PC-3 (cell line): Measurements from ENCODE around the gene LAYN. TPM values are rescaled to one million over a fixed set of nuclear protein-coding genes. Genes with fewer than 3 reads are reported as not detected.

Experiments
- ATAC-seq: fragments of 200-7000 bp; cut with Tn5 transposase; 2 replicates; pipeline ENCODE4 v1.9.1; 2020; ENCODE audit warnings: mild to moderate bottlenecking, moderate library complexity
- BruUV-seq: library from RNA; stranded (reverse); fragments of 400-500 nt; replicated peaks from 2 replicates; lab custom pipeline; 2021; lab: Mats Ljungman, UMichigan
- CTCF ChIA-PET: fragments of 300-600 bp; sonication (Branson Sonifier 250); formaldehyde crosslinking; loops from one replicate; lab custom pipeline; 2022; ENCODE audit warnings: antibody characterized with exemption; lab: Charles Lee
- POLR2A ChIA-PET: fragments of 300-600 bp; sonication (Branson Sonifier 250); formaldehyde crosslinking; loops from one replicate; lab custom pipeline; 2022; ENCODE audit warnings: antibody characterized with exemption; ENCODE audit not compliant: unreplicated experiment; lab: Charles Lee
- DNase-seq: peaks from one replicate; pipeline ENCODE4 v3.0.0-alpha.2; 2015
- H2AFZ ChIP-seq: fragments of 300-600 bp; sonication (generic); 2 replicates; pipeline ENCODE4 v1.6.0; 2016; ENCODE audit warnings: antibody characterized with exemption, low read length
- H3F3A ChIP-seq: fragments of 300-600 bp; sonication (generic); one replicate; pipeline ENCODE4 v1.6.0; 2017; ENCODE audit warnings: antibody characterized with exemption, low read length, control low read depth, mild to moderate bottlenecking; ENCODE audit not compliant: unreplicated experiment
- H3K27ac ChIP-seq: fragments of 300-600 bp; sonication (generic); 2 replicates; pipeline ENCODE4 v1.5.1; 2016; ENCODE audit warnings: mild to moderate bottlenecking, low read length
- H3K27me3 ChIP-seq: fragments of 300-600 bp; sonication (generic); 2 replicates; pipeline ENCODE4 v1.6.1; 2016; ENCODE audit warnings: low read length, mixed read lengths
- H3K36me3 ChIP-seq: fragments of 300-600 bp; sonication (generic); 2 replicates; pipeline ENCODE4 v1.6.1; 2016; ENCODE audit warnings: low read depth, mixed run types, low read length, mixed read lengths
- H3K4me1 ChIP-seq: fragments of 300-600 bp; sonication (generic); 2 replicates; pipeline ENCODE4 v1.5.1; 2016; ENCODE audit warnings: low read length; ENCODE audit not compliant: insufficient read depth
- H3K4me2 ChIP-seq: fragments of 300-600 bp; sonication (generic); 2 replicates; pipeline ENCODE4 v1.6.0; 2016; ENCODE audit warnings: low read length
- H3K4me3 ChIP-seq: fragments of 300-600 bp; sonication (generic); 2 replicates; pipeline ENCODE4 v1.5.1; 2016; ENCODE audit warnings: mild to moderate bottlenecking, low read length, mixed read lengths
- H3K79me2 ChIP-seq: fragments of 300-600 bp; sonication (generic); 2 replicates; pipeline ENCODE4 v1.6.1; 2017; ENCODE audit warnings: low read length, mixed read lengths
- H3K9ac ChIP-seq: fragments of 300-600 bp; sonication (generic); 2 replicates; pipeline ENCODE4 v1.6.0; 2016; ENCODE audit warnings: mild to moderate bottlenecking, low read length
- H3K9me2 ChIP-seq: fragments of 300-600 bp; sonication (generic); replicated peaks from 2 replicates; pipeline ENCODE4 v1.6.1; 2016; ENCODE audit warnings: mixed run types, low read length, mixed read lengths
- H3K9me3 ChIP-seq: fragments of 300-600 bp; sonication (generic); 2 replicates; pipeline ENCODE4 v1.6.1; 2016; ENCODE audit warnings: low read length, mixed read lengths
- H4K20me1 ChIP-seq: fragments of 300-600 bp; sonication (generic); 2 replicates; pipeline ENCODE4 v1.6.1; 2016; ENCODE audit warnings: low read length, mixed read lengths
- CTCF ChIP-seq: fragments of 300-600 bp; sonication (generic); conservative IDR thresholded peaks from 2 replicates; pipeline ENCODE4 v1.5.1; 2017; ENCODE audit warnings: antibody characterized with exemption, low read depth, mild to moderate bottlenecking, low read length
- EZH2 ChIP-seq: fragments of 300-600 bp; sonication (generic); IDR thresholded peaks from one replicate; pipeline ENCODE4 v1.6.1; 2017; ENCODE audit warnings: antibody characterized with exemption, mild to moderate bottlenecking, low read length; ENCODE audit not compliant: unreplicated experiment
- EZH2phosphoT487 ChIP-seq: fragments of 300-600 bp; sonication (generic); IDR thresholded peaks from 2 replicates; pipeline ENCODE4 v1.6.1; 2018; ENCODE audit warnings: mild to moderate bottlenecking, antibody characterized with exemption, low read length, borderline replicate concordance
- intact Hi-C: fragments of 100-400 bp; cut with micrococcal nuclease; formaldehyde crosslinking; loops from 2 replicates; pipeline ENCODE4 v1.9.0; 2023
- total RNA-seq: library from RNA; depleted of rRNA; stranded (reverse); fragments of >200 nt; gene quantifications from 2 replicates; pipeline ENCODE4 v1.2.3, GENCODE V29; 2014

LAYN gene
- total RNA-seq, 1 experiment from 2014 or later: 0.47 TPM

DNA sequence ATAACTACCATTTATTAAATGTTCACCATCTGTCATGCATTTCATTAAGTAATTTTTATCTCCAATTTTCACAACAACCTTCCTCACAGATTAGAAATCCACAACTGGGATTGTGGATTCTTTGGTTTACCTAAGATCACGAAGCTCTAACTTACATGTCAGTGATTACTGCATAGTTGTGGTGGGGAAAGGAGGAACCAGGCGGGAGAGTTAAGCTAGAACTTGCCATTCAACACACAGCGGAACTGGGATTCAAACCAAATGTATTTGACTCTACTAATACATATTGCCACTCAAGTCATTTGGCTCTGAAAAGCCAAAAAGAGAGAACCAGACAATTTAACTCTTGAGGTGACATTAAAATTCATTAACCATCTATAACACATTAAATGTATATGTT, 10.4 kb upstream of the LAYN start:
- no TSS peak for BruUV-seq
- Histone ChIP-seq H3F3A (peaks cover 10% of the 10 kb centered on the region), H3K4me1 (peaks cover 59% of the 10 kb centered on the region), H3K4me3 (no peak overlapping the region), H3K4me2 (no peak overlapping the region), H4K20me1 (no peaks in the 10 kb centered on the region), H2AFZ (no peak overlapping the region), H3K27ac (no peak overlapping the region), H3K9me2 (no peaks in the 10 kb centered on the region), H3K36me3 (no peaks in the 10 kb centered on the region), H3K27me3 (no peaks in the 10 kb centered on the region), H3K9me3 (no peaks in the 10 kb centered on the region), H3K79me2 (no peaks in the 10 kb centered on the region), H3K9ac (no peak overlapping the region)
- no peak for DNase-seq
- ChIA-PET POLR2A (no interaction called here), CTCF (no interaction called here)
- TF ChIP-seq CTCF (no peak), EZH2 (no peak), EZH2phosphoT487 (no peak)
- intact Hi-C loops: loop anchor here (10.0 kb wide), 1 partner anchor 325 kb away; no protein-coding TSS in a partner anchor
- ATAC-seq: no peak

GRCh38 chr11:111531136-111531535, 9.4 kb upstream of the LAYN start:
- peak overlapping the region; percentile 6 for H3K9ac ChIP-seq

More at GRCh38 chr11:111531136-111531535, 9.4 kb upstream of the LAYN start:
- no peak overlapping the region for H2AFZ ChIP-seq
- H3K27me3 ChIP-seq: no peaks in the 10 kb centered on the region
- TF ChIP-seq EZH2phosphoT487 (no peak), EZH2 (no peak), CTCF (no peak)
- peak overlapping the region; percentile 61 for H3K4me2 ChIP-seq
- ATAC-seq (peak; percentile 38), DNase-seq (peak; percentile 59)
- H4K20me1 ChIP-seq: no peaks in the 10 kb centered on the region
- BruUV-seq: no TSS peak
- peaks cover 66% of the 10 kb centered on the region for H3K4me1 ChIP-seq
- peak overlapping the region; percentile 76 for H3K27ac ChIP-seq
- H3K9me2 ChIP-seq: no peaks in the 10 kb centered on the region
- H3K4me3 ChIP-seq: no peak overlapping the region
- CTCF ChIA-PET: interaction anchor here (0.6 to 1.1 kb wide), 5 partner anchors 27 to 750 kb away, joined by 3 to 10 read pairs (median 5); no protein-coding TSS in a partner anchor
- no peaks in the 10 kb centered on the region for H3K79me2 ChIP-seq
- no peaks in the 10 kb centered on the region for H3K9me3 ChIP-seq
- POLR2A ChIA-PET: interaction anchor here (0.5 to 0.8 kb wide), 3 partner anchors 23 to 315 kb away, joined by 3 to 4 read pairs (median 3); no protein-coding TSS in a partner anchor
- no peaks in the 10 kb centered on the region for H3K36me3 ChIP-seq
- H3F3A ChIP-seq: peaks cover 10% of the 10 kb centered on the region
- intact Hi-C loops: loop anchor here (1.0 to 10.0 kb wide), 3 partner anchors 23 to 326 kb away; no protein-coding TSS in a partner anchor
